ENCODE data around the gene TNS3.

The TNS3 gene

GRCh38 chr7:47256016-47256415 is 325.9 kb downstream of the TNS3 start:
- no peak for DNase-seq (ENCODE audit: low read depth)

- no peak for DNase-seq (ENCODE audit: low read depth)
Observed at GRCh38 chr7:47255441-47255840, 326.5 kb downstream of the TNS3 start.

- no peak for DNase-seq (ENCODE audit: low read depth)
Observed at GRCh38 chr7:47255007-47255406, 326.9 kb downstream of the TNS3 start.

GRCh38 chr7:47254081-47254977 is 327.6 kb downstream of the TNS3 start:
- peak; percentile 10 for DNase-seq (ENCODE audit: low read depth)

- no peak for DNase-seq (ENCODE audit: low read depth)
Observed at GRCh38 chr7:47253650-47254080, 328.2 kb downstream of the TNS3 start.

GRCh38 chr7:47252675-47253074 is 329.2 kb downstream of the TNS3 start:
- no peak for DNase-seq (ENCODE audit: low read depth)

- no peak for DNase-seq (ENCODE audit: low read depth)
Observed at GRCh38 chr7:47249361-47249760, 332.6 kb downstream of the TNS3 start.

- DNase-seq (ENCODE audit: low read depth), result no peak
Observed at GRCh38 chr7:47248797-47249196, 333.1 kb downstream of the TNS3 start.

- no peak for DNase-seq (ENCODE audit: low read depth)
Observed at GRCh38 chr7:47247132-47247531, 334.8 kb downstream of the TNS3 start.

GRCh38 chr7:47244692-47245091 is 337.2 kb downstream of the TNS3 start:
- no peak for DNase-seq (ENCODE audit: low read depth)

- no peak for DNase-seq (ENCODE audit: low read depth)
Observed at GRCh38 chr7:47241112-47242065, 340.5 kb downstream of the TNS3 start.

GRCh38 chr7:47239931-47240421 is 341.9 kb downstream of the TNS3 start:
- DNase-seq (ENCODE audit: low read depth), result no peak

- DNase-seq (ENCODE audit: low read depth), result no peak
Observed at GRCh38 chr7:47239034-47239433, 342.9 kb downstream of the TNS3 start.

GRCh38 chr7:47236480-47237129 is 345.3 kb downstream of the TNS3 start:
- no peak for DNase-seq (ENCODE audit: low read depth)

- no peak for DNase-seq (ENCODE audit: low read depth)
Observed at GRCh38 chr7:47233996-47234395, 347.9 kb downstream of the TNS3 start.

- DNase-seq (ENCODE audit: low read depth), result no peak
Observed at GRCh38 chr7:47232751-47233412, 349.0 kb downstream of the TNS3 start.

- DNase-seq (ENCODE audit: low read depth), result no peak
Observed at GRCh38 chr7:47231627-47232026, 350.3 kb downstream of the TNS3 start.

GRCh38 chr7:47231032-47231431 is 350.9 kb downstream of the TNS3 start:
- no peak for DNase-seq (ENCODE audit: low read depth)

GRCh38 chr7:47228386-47229014 is 353.4 kb downstream of the TNS3 start:
- DNase-seq (ENCODE audit: low read depth), result no peak

- DNase-seq (ENCODE audit: low read depth), result no peak
Observed at GRCh38 chr7:47227762-47228177, 354.1 kb downstream of the TNS3 start.

GRCh38 chr7:47226696-47227095 is 355.2 kb downstream of the TNS3 start:
- DNase-seq (ENCODE audit: low read depth), result no peak

All from stimulated activated CD4-positive, alpha-beta T cell treated with anti-CD3 and anti-CD28 coated beads, Interleukin-2, amount 100 ng/mL, for 4 hours (primary cell).